ENCODE measurements around the gene PLXND1.

PLXND1 gene

GRCh38 chr3:129601713-129602112 lies 4.8 kb downstream of the PLXND1 start:
- no peak for DNase-seq (ENCODE audit: low read depth, low spot score)
- H3K27ac ChIP-seq (ENCODE audit: low read length): no peak overlapping the region
- no peaks in the 10 kb centered on the region for H3K9me3 ChIP-seq (ENCODE audit: control insufficient read depth, insufficient read depth, low read length)
- peaks cover 6% of the 10 kb centered on the region; the same call in 1 of the 2 replicates for H3K27me3 ChIP-seq (ENCODE audit: control insufficient read depth, insufficient read depth, low read length)
- H3K4me3 ChIP-seq (ENCODE audit: low read length): no peak overlapping the region
- no peaks in the 10 kb centered on the region for H3K36me3 ChIP-seq (ENCODE audit: control insufficient read depth, insufficient read depth, low read length)
- no CpG with 5 or more reads among the region's 5 CpGs for WGBS (ENCODE audit: insufficient coverage, insufficient read length)
- peaks cover 23% of the 10 kb centered on the region for H3K4me1 ChIP-seq (ENCODE audit: control insufficient read depth, insufficient read depth, low read length)

GRCh38 chr3:129600348-129600747 lies 6.1 kb downstream of the PLXND1 start:
- WGBS (ENCODE audit: insufficient coverage, insufficient read length): no CpG with 5 or more reads among the region's 2 CpGs
- Histone ChIP-seq H3K4me3 (ENCODE audit: low read length) (no peak overlapping the region), H3K27ac (ENCODE audit: low read length) (no peak overlapping the region), H3K4me1 (ENCODE audit: control insufficient read depth, insufficient read depth, low read length) (peaks cover 27% of the 10 kb centered on the region), H3K27me3 (ENCODE audit: control insufficient read depth, insufficient read depth, low read length) (peaks cover 3% of the 10 kb centered on the region; the same call in 1 of the 2 replicates), H3K9me3 (ENCODE audit: control insufficient read depth, insufficient read depth, low read length) (no peaks in the 10 kb centered on the region), H3K36me3 (ENCODE audit: control insufficient read depth, insufficient read depth, low read length) (no peaks in the 10 kb centered on the region)
- DNase-seq (ENCODE audit: low read depth, low spot score): no peak

DNA sequence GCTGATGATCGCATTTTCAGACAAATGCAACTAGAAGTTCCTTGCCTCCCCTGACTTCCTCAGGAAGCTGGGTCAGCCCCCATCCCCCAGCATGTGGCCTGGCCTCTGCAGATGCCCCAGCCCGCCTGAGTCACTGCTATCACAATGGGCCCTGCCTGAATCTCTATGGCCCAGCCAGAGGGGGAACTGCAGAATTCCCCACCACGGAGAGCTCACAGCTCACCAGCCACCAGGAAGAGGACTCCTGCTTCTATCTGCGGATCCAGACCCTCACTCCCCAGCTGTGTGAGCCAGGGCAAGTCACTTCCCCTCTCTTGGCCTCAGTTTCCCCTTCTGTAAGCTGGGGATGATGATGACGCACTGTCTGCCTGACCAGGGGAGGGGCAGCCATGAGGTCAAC lies 6.9 kb downstream of the PLXND1 start:
- H3K4me1 ChIP-seq (ENCODE audit: control insufficient read depth, insufficient read depth, low read length): peaks cover 24% of the 10 kb centered on the region
- H3K27ac ChIP-seq (ENCODE audit: low read length): no peak overlapping the region
- WGBS (ENCODE audit: insufficient coverage, insufficient read length): no CpG with 5 or more reads among the region's 5 CpGs

GRCh38 chr3:129599073-129599472 lies 7.4 kb downstream of the PLXND1 start:
- H3K4me3 ChIP-seq (ENCODE audit: low read length): no peak overlapping the region
- no peaks in the 10 kb centered on the region for H3K27me3 ChIP-seq (ENCODE audit: control insufficient read depth, insufficient read depth, low read length)
- DNase-seq (ENCODE audit: low read depth, low spot score): no peak
- no peaks in the 10 kb centered on the region for H3K36me3 ChIP-seq (ENCODE audit: control insufficient read depth, insufficient read depth, low read length)
- peaks cover 24% of the 10 kb centered on the region for H3K4me1 ChIP-seq (ENCODE audit: control insufficient read depth, insufficient read depth, low read length)
- no CpG with 5 or more reads among the region's 19 CpGs for whole genome bisulfite sequencing (ENCODE audit: insufficient coverage, insufficient read length)
- no peaks in the 10 kb centered on the region for H3K9me3 ChIP-seq (ENCODE audit: control insufficient read depth, insufficient read depth, low read length)
- H3K27ac ChIP-seq (ENCODE audit: low read length): no peak overlapping the region

More for the DNA sequence above, 6.9 kb downstream of the PLXND1 start:
- DNase-seq (ENCODE audit: low read depth, low spot score): no peak
- Histone ChIP-seq H3K27me3 (ENCODE audit: control insufficient read depth, insufficient read depth, low read length) (no peaks in the 10 kb centered on the region; the same call in 1 of the 2 replicates), H3K4me3 (ENCODE audit: low read length) (no peak overlapping the region), H3K9me3 (ENCODE audit: control insufficient read depth, insufficient read depth, low read length) (no peaks in the 10 kb centered on the region), H3K36me3 (ENCODE audit: control insufficient read depth, insufficient read depth, low read length) (no peaks in the 10 kb centered on the region)

DNA sequence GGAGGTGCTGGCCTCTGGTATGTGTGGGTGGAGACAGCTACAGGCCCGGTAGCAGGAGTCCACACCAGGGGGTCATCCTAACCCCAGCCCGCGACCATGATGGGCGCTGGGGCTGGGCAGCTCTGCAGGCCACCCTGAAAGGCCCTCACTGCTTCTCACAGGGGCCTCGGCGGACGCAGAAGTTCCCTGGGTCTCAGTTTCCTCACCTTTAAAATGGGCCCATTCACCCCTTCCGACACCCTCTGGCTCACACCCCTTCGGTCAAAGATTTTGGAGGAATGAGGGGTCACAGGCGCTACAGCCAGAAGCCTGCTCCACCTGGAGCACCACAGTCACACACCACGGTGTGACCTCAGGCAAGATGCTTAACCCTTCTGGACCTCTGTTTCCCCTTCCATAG lies 8.0 kb downstream of the PLXND1 start:
- WGBS (ENCODE audit: insufficient coverage, insufficient read length): no CpG with 5 or more reads among the region's 11 CpGs
- peaks cover 26% of the 10 kb centered on the region for H3K4me1 ChIP-seq (ENCODE audit: control insufficient read depth, insufficient read depth, low read length)
- H3K27me3 ChIP-seq (ENCODE audit: control insufficient read depth, insufficient read depth, low read length): no peaks in the 10 kb centered on the region
- H3K27ac ChIP-seq (ENCODE audit: low read length): no peak overlapping the region
- H3K36me3 ChIP-seq (ENCODE audit: control insufficient read depth, insufficient read depth, low read length): no peaks in the 10 kb centered on the region
- H3K9me3 ChIP-seq (ENCODE audit: control insufficient read depth, insufficient read depth, low read length): no peaks in the 10 kb centered on the region
- no peak overlapping the region for H3K4me3 ChIP-seq (ENCODE audit: low read length)
- DNase-seq (ENCODE audit: low read depth, low spot score): no peak

DNA sequence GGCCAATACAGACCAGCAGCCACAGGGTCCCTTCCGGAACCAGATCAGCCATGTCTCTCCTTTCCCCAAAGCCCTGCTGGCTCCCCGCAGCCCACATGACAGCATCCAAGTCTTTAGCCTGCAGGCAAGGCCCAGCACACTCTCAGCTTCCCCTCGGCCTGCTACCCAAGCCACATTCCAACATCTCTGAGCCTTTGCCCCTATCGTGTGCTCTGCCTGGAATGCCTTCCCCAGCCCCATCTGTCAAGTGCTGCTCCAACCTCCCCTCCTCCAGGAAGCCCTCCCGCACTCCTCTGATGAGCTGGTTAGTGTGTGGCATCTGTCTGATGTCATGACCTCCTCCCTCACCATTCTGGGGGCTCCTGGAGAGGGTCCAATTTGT lies 8.5 kb downstream of the PLXND1 start:
- no peak overlapping the region for H3K4me3 ChIP-seq (ENCODE audit: low read length)
- no CpG with 5 or more reads among the region's 5 CpGs for WGBS (ENCODE audit: insufficient coverage, insufficient read length)
- no peaks in the 10 kb centered on the region for H3K36me3 ChIP-seq (ENCODE audit: control insufficient read depth, insufficient read depth, low read length)
- H3K27me3 ChIP-seq (ENCODE audit: control insufficient read depth, insufficient read depth, low read length): no peaks in the 10 kb centered on the region
- no peaks in the 10 kb centered on the region for H3K9me3 ChIP-seq (ENCODE audit: control insufficient read depth, insufficient read depth, low read length)
- no peak overlapping the region for H3K27ac ChIP-seq (ENCODE audit: low read length)
- no peak for DNase-seq (ENCODE audit: low read depth, low spot score)
- peaks cover 27% of the 10 kb centered on the region for H3K4me1 ChIP-seq (ENCODE audit: control insufficient read depth, insufficient read depth, low read length)

- WGBS (ENCODE audit: insufficient coverage, insufficient read length): no CpG with 5 or more reads among the region's 31 CpGs
- DNase-seq (ENCODE audit: low read depth, low spot score): no peak
- Histone ChIP-seq H3K4me1 (ENCODE audit: control insufficient read depth, insufficient read depth, low read length) (peaks cover 26% of the 10 kb centered on the region), H3K9me3 (ENCODE audit: control insufficient read depth, insufficient read depth, low read length) (no peaks in the 10 kb centered on the region), H3K36me3 (ENCODE audit: control insufficient read depth, insufficient read depth, low read length) (no peaks in the 10 kb centered on the region), H3K27me3 (ENCODE audit: control insufficient read depth, insufficient read depth, low read length) (no peaks in the 10 kb centered on the region), H3K27ac (ENCODE audit: low read length) (no peak overlapping the region), H3K4me3 (ENCODE audit: low read length) (no peak overlapping the region)
Observed at GRCh38 chr3:129597087-129597999, 9.1 kb downstream of the PLXND1 start.

DNA sequence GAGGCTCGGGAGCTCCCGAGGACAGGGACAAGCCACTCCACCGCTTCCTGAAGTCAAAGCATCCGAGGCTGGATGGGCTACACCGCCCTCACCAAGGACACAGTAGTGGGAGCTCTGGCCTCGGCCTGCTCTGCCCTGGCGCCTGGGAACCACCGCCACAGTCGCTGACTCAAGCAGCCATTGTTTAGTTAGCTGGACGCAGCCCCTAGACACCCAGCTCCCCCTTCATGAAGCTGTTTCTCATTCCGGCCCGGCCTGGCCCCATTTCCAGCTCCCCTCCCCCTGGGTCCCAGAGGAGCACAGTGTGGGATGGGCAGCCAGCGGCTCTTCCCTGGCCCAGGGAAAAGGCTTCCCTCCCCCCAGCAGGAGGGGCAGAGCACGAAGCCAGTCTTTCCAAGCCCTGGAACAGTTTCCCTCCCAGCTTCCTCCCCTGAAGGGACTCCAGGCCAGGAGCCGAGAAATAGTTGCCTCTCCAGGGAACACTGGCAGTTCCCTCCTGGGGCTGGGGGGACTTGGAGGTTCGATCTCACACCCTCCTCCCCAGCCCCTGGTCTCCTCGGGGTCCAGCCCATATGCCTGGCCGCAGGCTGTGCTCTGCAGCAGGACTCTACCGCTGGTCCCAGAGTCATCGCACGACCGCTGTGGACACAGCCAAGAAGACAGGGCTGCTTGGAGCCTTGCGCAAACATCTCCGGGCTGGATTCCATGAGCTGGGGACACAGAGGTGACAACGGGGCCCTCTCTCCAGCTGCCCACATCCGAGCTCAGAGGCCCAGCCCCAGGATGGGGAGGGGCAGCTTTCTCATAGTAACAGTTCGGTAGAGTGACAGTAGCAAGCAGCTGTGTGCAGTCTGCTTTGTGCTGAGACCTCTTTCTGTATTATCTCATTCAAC lies 10.0 kb downstream of the PLXND1 start:
- Histone ChIP-seq H3K4me3 (ENCODE audit: low read length) (no peak overlapping the region), H3K27ac (ENCODE audit: low read length) (no peak overlapping the region)

GRCh38 chr3:129595544-129596193 lies 10.8 kb downstream of the PLXND1 start:
- no CpG with 5 or more reads among the region's 10 CpGs for WGBS (ENCODE audit: insufficient coverage, insufficient read length)
- Histone ChIP-seq H3K27ac (ENCODE audit: low read length) (no peak overlapping the region), H3K9me3 (ENCODE audit: control insufficient read depth, insufficient read depth, low read length) (no peaks in the 10 kb centered on the region), H3K27me3 (ENCODE audit: control insufficient read depth, insufficient read depth, low read length) (no peaks in the 10 kb centered on the region), H3K36me3 (ENCODE audit: control insufficient read depth, insufficient read depth, low read length) (no peaks in the 10 kb centered on the region), H3K4me1 (ENCODE audit: control insufficient read depth, insufficient read depth, low read length) (peaks cover 30% of the 10 kb centered on the region), H3K4me3 (ENCODE audit: low read length) (no peak overlapping the region)
- no peak for DNase-seq (ENCODE audit: low read depth, low spot score)

More for the DNA sequence above, 10.0 kb downstream of the PLXND1 start:
- H3K27me3 ChIP-seq (ENCODE audit: control insufficient read depth, insufficient read depth, low read length): no peaks in the 10 kb centered on the region
- no peaks in the 10 kb centered on the region for H3K36me3 ChIP-seq (ENCODE audit: control insufficient read depth, insufficient read depth, low read length)
- no peaks in the 10 kb centered on the region for H3K9me3 ChIP-seq (ENCODE audit: control insufficient read depth, insufficient read depth, low read length)
- H3K4me1 ChIP-seq (ENCODE audit: control insufficient read depth, insufficient read depth, low read length): peaks cover 30% of the 10 kb centered on the region
- no peak for DNase-seq (ENCODE audit: low read depth, low spot score)
- WGBS (ENCODE audit: insufficient coverage, insufficient read length): no CpG with 5 or more reads among the region's 27 CpGs

DNA sequence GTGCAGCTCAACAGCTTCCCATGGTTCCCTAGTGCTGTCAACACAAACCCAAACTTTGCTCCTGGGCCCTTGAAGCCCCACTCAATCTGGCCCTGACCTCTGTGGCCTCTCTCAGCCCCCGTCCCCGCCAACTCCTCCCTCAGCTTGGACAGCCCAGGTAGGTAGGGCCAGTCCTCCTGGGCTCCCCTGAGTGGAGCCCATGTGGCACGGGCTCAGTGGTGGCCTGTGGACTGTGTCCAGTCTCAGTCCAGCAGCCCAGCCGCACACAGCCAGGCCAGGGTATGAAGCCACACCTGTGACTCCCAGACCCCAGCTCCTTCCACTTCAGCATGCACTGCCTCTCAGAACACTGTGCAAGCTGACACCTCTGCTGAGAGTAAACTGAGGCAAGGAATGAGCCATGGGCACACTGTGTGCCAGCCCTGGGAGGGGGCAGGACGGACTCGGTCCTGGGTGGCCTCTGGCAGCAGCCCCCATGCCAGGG lies 11.5 kb downstream of the PLXND1 start:
- H3K27ac ChIP-seq (ENCODE audit: low read length): no peak overlapping the region
- DNase-seq (ENCODE audit: low read depth, low spot score): no peak
- no CpG with 5 or more reads among the region's 6 CpGs for WGBS (ENCODE audit: insufficient coverage, insufficient read length)
- H3K9me3 ChIP-seq (ENCODE audit: control insufficient read depth, insufficient read depth, low read length): no peaks in the 10 kb centered on the region
- H3K36me3 ChIP-seq (ENCODE audit: control insufficient read depth, insufficient read depth, low read length): no peaks in the 10 kb centered on the region
- no peaks in the 10 kb centered on the region for H3K27me3 ChIP-seq (ENCODE audit: control insufficient read depth, insufficient read depth, low read length)
- no peak overlapping the region for H3K4me3 ChIP-seq (ENCODE audit: low read length)
- H3K4me1 ChIP-seq (ENCODE audit: control insufficient read depth, insufficient read depth, low read length): peaks cover 30% of the 10 kb centered on the region

All from iPS DF 6.9 (cell line).